Endodermal cell (in vitro differentiated cells): ENCODE results near the gene CD83. TPM values are rescaled to one million over a fixed set of nuclear protein-coding genes. Genes with fewer than 3 reads are reported as not detected.

ENCODE experiments used
- DNase-seq: peaks from one replicate; pipeline ENCODE4 v3.0.0-alpha.2; 2017
- H3K27ac ChIP-seq: 2 replicates; pipeline ENCODE4 v1.5.1; 2013; ENCODE audit warnings: mild to moderate bottlenecking, low read depth, low read length, moderate library complexity
- H3K27me3 ChIP-seq: 2 replicates; pipeline ENCODE4 v1.6.1; 2013; ENCODE audit warnings: mild to moderate bottlenecking, low read length, moderate library complexity; ENCODE audit not compliant: insufficient read depth, control insufficient read depth, poor library complexity, severe bottlenecking
- H3K36me3 ChIP-seq: 2 replicates; pipeline ENCODE4 v1.7.0; 2013; ENCODE audit warnings: mild to moderate bottlenecking, low read length, moderate library complexity; ENCODE audit not compliant: control insufficient read depth, insufficient read depth
- H3K4me1 ChIP-seq: one replicate; pipeline ENCODE4 v1.7.0; 2013; ENCODE audit warnings: low read length; ENCODE audit not compliant: control insufficient read depth, insufficient read depth
- H3K4me3 ChIP-seq: 2 replicates; pipeline ENCODE4 v1.5.1; 2013; ENCODE audit warnings: mild to moderate bottlenecking, low read length, moderate library complexity
- H3K9ac ChIP-seq: 2 replicates; pipeline ENCODE4 v1.6.1; 2013; ENCODE audit warnings: mild to moderate bottlenecking, low read length, moderate library complexity; ENCODE audit not compliant: poor library complexity, severe bottlenecking; ENCODE audit errors: extremely low read depth
- H3K9me3 ChIP-seq: 2 replicates; pipeline ENCODE4 v1.6.1; 2013; ENCODE audit warnings: mild to moderate bottlenecking, low read length, moderate library complexity; ENCODE audit not compliant: control insufficient read depth
- H3K27ac Mint-ChIP-seq: 2 replicates; pipeline ENCODE4 v1.8.0; 2020; ENCODE audit warnings: mixed read lengths
- H3K27me3 Mint-ChIP-seq: 2 replicates; pipeline ENCODE4 v1.8.0; 2021; ENCODE audit warnings: mild to moderate bottlenecking, mixed read lengths; ENCODE audit not compliant: insufficient read depth
- H3K36me3 Mint-ChIP-seq: 2 replicates; pipeline ENCODE4 v1.8.0; 2020; ENCODE audit warnings: low read depth, mixed read lengths
- H3K4me1 Mint-ChIP-seq: 2 replicates; pipeline ENCODE4 v1.8.0; 2020; ENCODE audit warnings: mixed read lengths
- H3K4me3 Mint-ChIP-seq: 2 replicates; pipeline ENCODE4 v1.8.0; 2020; ENCODE audit warnings: mild to moderate bottlenecking, moderate library complexity, mixed read lengths
- H3K9me3 Mint-ChIP-seq: 2 replicates; pipeline ENCODE4 v1.8.0; 2020; ENCODE audit warnings: mild to moderate bottlenecking, mixed read lengths
- CTCF ChIP-seq: fragments of 200-600 bp; sonication (generic); conservative IDR thresholded peaks from 2 replicates; pipeline ENCODE4 v1.5.0; 2021; ENCODE audit warnings: antibody characterized with exemption, mild to moderate bottlenecking
- WGBS, 2 experiments: methylation state at CpG; one replicate each; pipeline versions ENCODE4 v1.1.5 to v1.1.7; 2013; ENCODE audit warnings: missing lambda C conversion rate in 2 of 2, mixed read lengths in 1 of 2; ENCODE audit not compliant: insufficient coverage in 1 of 2, insufficient read length in 1 of 2; 5-methylcytosine and 5-hydroxymethylcytosine counted together
- total RNA-seq, 2 donors: library from RNA; stranded (reverse); fragmentation: NEBNext Ultra II Directional in 1 of 2; extraction: Animal tissue kit (Norgen Biotek cat#: 25700) in 1 of 2; gene quantifications; 2 replicates in 1 of 2; 3 replicates in 1 of 2; pipeline ENCODE4 v1.2.1, GENCODE V29; 2021

CD83 gene
- total RNA-seq, 2 donors from 2014 or later: 2.8 to 7.0 TPM

GRCh38 chr6:14134211-14134910 is 16.8 kb downstream of the CD83 start:
- Histone ChIP-seq H3K27ac (no peak overlapping the region), H3K4me3 (no peak overlapping the region), H3K27me3 (no peaks in the 10 kb centered on the region), H3K4me1 (no peaks in the 10 kb centered on the region), H3K36me3 (no peaks in the 10 kb centered on the region), H3K9me3 (no peaks in the 10 kb centered on the region), H3K9ac (no peak overlapping the region)
- Mint-ChIP-seq H3K4me1 (peaks cover 8% of the 10 kb centered on the region), H3K4me3 (no peak overlapping the region), H3K27me3 (no peaks in the 10 kb centered on the region), H3K27ac (no peak overlapping the region), H3K9me3 (no peaks in the 10 kb centered on the region), H3K36me3 (no peaks in the 10 kb centered on the region)
- 93 to 94% methylated on average over 3 to 4 of the region's 4 CpGs for WGBS, 2 experiments
- TF ChIP-seq CTCF: no peak
- DNase-seq: no peak

DNA sequence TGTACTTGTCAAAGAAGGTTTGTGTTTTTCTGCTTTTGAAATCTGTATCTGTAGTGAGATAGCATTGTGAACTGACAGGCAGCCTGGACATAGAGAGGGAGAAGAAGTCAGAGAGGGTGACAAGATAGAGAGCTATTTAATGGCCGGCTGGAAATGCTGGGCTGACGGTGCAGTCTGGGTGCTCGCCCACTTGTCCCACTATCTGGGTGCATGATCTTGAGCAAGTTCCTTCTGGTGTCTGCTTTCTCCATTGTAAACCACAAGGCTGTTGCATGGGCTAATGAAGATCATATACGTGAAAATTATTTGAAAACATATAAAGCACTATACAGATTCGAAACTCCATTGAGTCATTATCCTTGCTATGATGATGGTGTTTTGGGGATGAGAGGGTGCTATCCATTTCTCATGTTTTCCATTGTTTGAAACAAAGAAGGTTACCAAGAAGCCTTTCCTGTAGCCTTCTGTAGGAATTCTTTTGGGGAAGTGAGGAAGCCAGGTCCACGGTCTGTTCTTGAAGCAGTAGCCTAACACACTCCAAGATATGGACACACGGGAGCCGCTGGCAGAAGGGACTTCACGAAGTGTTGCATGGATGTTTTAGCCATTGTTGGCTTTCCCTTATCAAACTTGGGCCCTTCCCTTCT is 18.4 kb downstream of the CD83 start:
- no peak overlapping the region for H3K9ac ChIP-seq
- no peak overlapping the region for H3K4me3 ChIP-seq
- WGBS, 2 experiments: 93 to 96% methylated on average over 7 to 9 of the region's 9 CpGs
- H3K27me3 Mint-ChIP-seq: no peaks in the 10 kb centered on the region
- no peaks in the 10 kb centered on the region for H3K27me3 ChIP-seq
- no peak for DNase-seq
- no peaks in the 10 kb centered on the region for H3K9me3 Mint-ChIP-seq
- no peak for TF ChIP-seq CTCF
- H3K36me3 ChIP-seq: no peaks in the 10 kb centered on the region
- no peaks in the 10 kb centered on the region for H3K4me1 ChIP-seq
- H3K4me1 Mint-ChIP-seq: peaks cover 1% of the 10 kb centered on the region
- H3K4me3 Mint-ChIP-seq: no peak overlapping the region
- H3K36me3 Mint-ChIP-seq: no peaks in the 10 kb centered on the region
- H3K27ac ChIP-seq: no peak overlapping the region
- H3K27ac Mint-ChIP-seq: no peak overlapping the region
- H3K9me3 ChIP-seq: no peaks in the 10 kb centered on the region

DNA sequence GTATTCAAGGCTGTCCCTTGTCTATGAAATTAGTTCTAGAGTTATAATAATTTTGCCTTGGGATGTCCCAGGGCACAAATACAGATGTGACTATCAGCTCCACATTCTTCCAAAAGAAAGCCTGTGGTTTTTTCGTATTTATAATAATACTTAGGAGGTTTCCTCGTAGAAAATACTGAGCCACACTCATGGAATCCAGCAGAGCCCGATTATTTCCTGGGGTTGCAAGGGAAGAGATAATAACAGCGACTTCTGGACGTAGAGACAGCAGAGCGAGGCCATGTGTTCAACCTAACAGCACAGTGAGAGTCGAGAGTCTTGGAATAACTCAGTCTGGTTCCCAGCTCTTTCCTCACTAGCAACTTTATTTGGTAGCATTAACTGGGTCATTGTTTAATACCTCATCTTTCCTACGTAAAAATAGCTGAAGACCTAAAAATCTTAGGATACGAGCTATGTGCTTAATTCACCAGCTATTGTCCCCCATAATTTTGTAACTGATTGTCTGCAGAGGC is 21.2 kb downstream of the CD83 start:
- Mint-ChIP-seq H3K36me3 (no peaks in the 10 kb centered on the region), H3K27me3 (no peaks in the 10 kb centered on the region), H3K4me3 (no peak overlapping the region), H3K9me3 (no peaks in the 10 kb centered on the region), H3K4me1 (peaks cover 10% of the 10 kb centered on the region), H3K27ac (no peak overlapping the region)
- no peak for DNase-seq
- Histone ChIP-seq H3K27me3 (no peaks in the 10 kb centered on the region), H3K4me1 (no peaks in the 10 kb centered on the region), H3K36me3 (no peaks in the 10 kb centered on the region), H3K9me3 (no peaks in the 10 kb centered on the region), H3K4me3 (no peak overlapping the region), H3K9ac (no peak overlapping the region), H3K27ac (no peak overlapping the region)
- WGBS, 2 experiments: 93 to 96% methylated on average over 9 of the region's 9 CpGs
- TF ChIP-seq CTCF: no peak
